Mesendoderm (in vitro differentiated cells): ENCODE data around the gene CAPN9.

ENCODE experiments used
- DNase-seq: peaks from one replicate; pipeline ENCODE4 v3.0.0; 2013
- H2AK5ac ChIP-seq: 2 replicates; pipeline ENCODE4 v1.6.1; 2013; ENCODE audit warnings: low read length, inconsistent platforms
- H2BK120ac ChIP-seq: 2 replicates; pipeline ENCODE4 v1.6.1; 2013; ENCODE audit warnings: low read depth, mild to moderate bottlenecking, low read length, moderate library complexity, mixed read lengths
- H2BK15ac ChIP-seq: replicated peaks from 2 replicates; pipeline ENCODE4 v1.6.1; 2013; ENCODE audit warnings: low read depth, mild to moderate bottlenecking, moderate library complexity
- H2BK5ac ChIP-seq: 2 replicates; pipeline ENCODE4 v1.6.1; 2013; ENCODE audit warnings: low read length, inconsistent platforms
- H3K18ac ChIP-seq: 2 replicates; pipeline ENCODE4 v1.6.1; 2013; ENCODE audit warnings: mild to moderate bottlenecking, low read length, mixed read lengths
- H3K23ac ChIP-seq: one replicate; pipeline ENCODE4 v1.6.1; 2013; ENCODE audit warnings: low read length
- H3K27ac ChIP-seq: 2 replicates; pipeline ENCODE4 v1.5.1; 2013; ENCODE audit warnings: low read depth, mild to moderate bottlenecking, inconsistent platforms, low read length, moderate library complexity
- H3K27me3 ChIP-seq: 2 replicates; pipeline ENCODE4 v1.6.1; 2013; ENCODE audit warnings: low read length, control low read depth, mild to moderate bottlenecking, inconsistent platforms; ENCODE audit not compliant: insufficient read depth, poor library complexity
- H3K36me3 ChIP-seq: 2 replicates; pipeline ENCODE4 v1.6.1; 2013; ENCODE audit warnings: low read length, inconsistent platforms; ENCODE audit not compliant: control insufficient read depth, insufficient read depth
- H3K4ac ChIP-seq: one replicate; pipeline ENCODE4 v1.6.1; 2013; ENCODE audit warnings: low read depth, mild to moderate bottlenecking, low read length, moderate library complexity
- H3K4me1 ChIP-seq: 2 replicates; pipeline ENCODE4 v1.6.1; 2013; ENCODE audit warnings: low read depth, low read length, inconsistent platforms; ENCODE audit not compliant: control insufficient read depth
- H3K4me2 ChIP-seq: 2 replicates; pipeline ENCODE4 v1.6.1; 2013; ENCODE audit warnings: low read length
- H3K4me3 ChIP-seq: 2 replicates; pipeline ENCODE4 v1.5.1; 2013; ENCODE audit warnings: mild to moderate bottlenecking, low read length
- H3K56ac ChIP-seq: one replicate; pipeline ENCODE4 v1.6.1; 2013; ENCODE audit warnings: low read length
- H3K79me1 ChIP-seq: 2 replicates; pipeline ENCODE4 v1.6.1; 2013; ENCODE audit warnings: low read length, inconsistent platforms
- H3K79me2 ChIP-seq: 2 replicates; pipeline ENCODE4 v1.6.1; 2013; ENCODE audit warnings: mild to moderate bottlenecking, low read length; ENCODE audit not compliant: control insufficient read depth, insufficient read depth
- H3K9ac ChIP-seq: 2 replicates; pipeline ENCODE4 v1.6.1; 2013; ENCODE audit warnings: low read length, inconsistent platforms
- H4K5ac ChIP-seq: one replicate; pipeline ENCODE4 v1.6.1; 2013; ENCODE audit warnings: low read length
- H4K8ac ChIP-seq: one replicate; pipeline ENCODE4 v1.6.1; 2013; ENCODE audit warnings: low read depth, mild to moderate bottlenecking, control low read depth, low read length, moderate library complexity
- WGBS: extraction: QIAGEN DNeasy Blood & Tissue Kit; methylation state at CpG from one replicate; pipeline ENCODE4 v1.1.7; 2013; ENCODE audit warnings: low lambda C conversion rate, missing lambda C conversion rate; ENCODE audit not compliant: insufficient coverage; ENCODE audit errors: extremely low coverage; 5-methylcytosine and 5-hydroxymethylcytosine counted together

The CAPN9 gene

GRCh38 chr1:230758709-230759368 is 11.7 kb downstream of the CAPN9 start:
- H3K9ac ChIP-seq, result no peak overlapping the region
- H4K5ac ChIP-seq, result no peak overlapping the region
- no peak overlapping the region for H3K4me2 ChIP-seq
- H2BK15ac ChIP-seq, result no peak overlapping the region
- H3K18ac ChIP-seq, result no peak overlapping the region
- no peaks in the 10 kb centered on the region for H3K79me1 ChIP-seq
- H4K8ac ChIP-seq, result no peak overlapping the region
- H3K4ac ChIP-seq, result no peak overlapping the region
- no peaks in the 10 kb centered on the region for H3K36me3 ChIP-seq
- no peak overlapping the region for H3K27ac ChIP-seq
- H2AK5ac ChIP-seq, result no peak overlapping the region
- H3K27me3 ChIP-seq, result no peaks in the 10 kb centered on the region
- WGBS, result no CpG with 5 or more reads among the region's 8 CpGs
- H2BK5ac ChIP-seq, result no peak overlapping the region
- H3K4me3 ChIP-seq, result no peak overlapping the region
- H3K56ac ChIP-seq, result no peak overlapping the region
- DNase-seq, result no peak
- H3K4me1 ChIP-seq, result no peaks in the 10 kb centered on the region
- no peak overlapping the region for H2BK120ac ChIP-seq
- H3K79me2 ChIP-seq, result no peaks in the 10 kb centered on the region
- no peak overlapping the region for H3K23ac ChIP-seq

- Histone ChIP-seq H4K8ac (no peak overlapping the region), H2BK15ac (no peak overlapping the region), H3K23ac (no peak overlapping the region), H3K18ac (no peak overlapping the region), H3K79me1 (no peaks in the 10 kb centered on the region), H3K56ac (no peak overlapping the region), H2AK5ac (no peak overlapping the region), H2BK5ac (no peak overlapping the region), H3K27ac (no peak overlapping the region), H4K5ac (no peak overlapping the region), H3K36me3 (no peaks in the 10 kb centered on the region), H3K4me2 (no peak overlapping the region), H2BK120ac (no peak overlapping the region), H3K27me3 (no peaks in the 10 kb centered on the region), H3K4ac (no peak overlapping the region), H3K4me1 (no peaks in the 10 kb centered on the region), H3K4me3 (no peak overlapping the region), H3K79me2 (no peaks in the 10 kb centered on the region), H3K9ac (no peak overlapping the region)
- no CpG with 5 or more reads among the region's 7 CpGs for WGBS
- DNase-seq, result no peak
These were observed 12.3 kb downstream of the CAPN9 start for GRCh38 chr1:230759369-230760065.

DNA sequence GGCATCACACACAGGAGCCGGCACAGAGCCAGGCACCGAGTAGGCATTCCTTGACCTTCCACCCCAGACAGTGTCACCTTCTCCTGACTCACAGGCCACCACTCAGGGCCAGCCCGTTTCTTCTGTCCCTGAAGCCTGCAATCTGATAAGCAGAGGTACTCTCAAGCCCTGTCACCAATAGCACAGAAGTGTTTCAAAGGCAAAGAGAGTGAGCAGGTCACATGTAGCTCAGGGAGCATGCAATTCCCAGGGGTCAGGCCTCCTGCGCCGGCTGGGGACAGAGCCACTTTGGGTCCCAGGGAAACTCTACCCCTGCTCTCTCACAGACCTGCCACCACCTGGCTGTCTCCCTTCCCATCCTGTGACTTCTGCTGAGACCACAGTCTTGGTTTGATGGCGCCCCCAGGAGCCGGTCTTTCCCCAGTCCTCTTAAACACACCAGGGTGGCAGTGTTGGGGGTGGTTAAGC is 13.2 kb downstream of the CAPN9 start:
- Histone ChIP-seq H3K36me3 (no peaks in the 10 kb centered on the region), H4K8ac (no peak overlapping the region), H3K79me2 (no peaks in the 10 kb centered on the region), H3K79me1 (no peaks in the 10 kb centered on the region), H3K56ac (no peak overlapping the region), H2BK15ac (no peak overlapping the region), H2AK5ac (no peak overlapping the region), H3K23ac (no peak overlapping the region), H3K4me2 (no peak overlapping the region), H4K5ac (no peak overlapping the region), H3K4ac (no peak overlapping the region), H3K18ac (no peak overlapping the region), H2BK5ac (no peak overlapping the region), H2BK120ac (no peak overlapping the region), H3K9ac (no peak overlapping the region), H3K4me3 (no peak overlapping the region), H3K27me3 (no peaks in the 10 kb centered on the region), H3K27ac (no peak overlapping the region), H3K4me1 (no peaks in the 10 kb centered on the region)
- WGBS, result no CpG with 5 or more reads among the region's 7 CpGs
- peak; percentile 50 for DNase-seq

- Histone ChIP-seq H3K4me1 (no peaks in the 10 kb centered on the region), H4K8ac (no peak overlapping the region), H3K79me2 (no peaks in the 10 kb centered on the region), H3K36me3 (no peaks in the 10 kb centered on the region), H3K27ac (no peak overlapping the region), H3K18ac (no peak overlapping the region), H3K27me3 (no peaks in the 10 kb centered on the region), H2AK5ac (no peak overlapping the region), H3K23ac (no peak overlapping the region), H3K4ac (no peak overlapping the region), H2BK120ac (no peak overlapping the region), H3K9ac (no peak overlapping the region), H3K4me2 (no peak overlapping the region), H2BK5ac (no peak overlapping the region), H3K56ac (no peak overlapping the region), H4K5ac (no peak overlapping the region), H2BK15ac (no peak overlapping the region), H3K79me1 (no peaks in the 10 kb centered on the region), H3K4me3 (no peak overlapping the region)
- no CpG with 5 or more reads among the region's 8 CpGs for whole genome bisulfite sequencing
- DNase-seq, result no peak
These were observed 14.4 kb downstream of the CAPN9 start for GRCh38 chr1:230761443-230762167.

DNA sequence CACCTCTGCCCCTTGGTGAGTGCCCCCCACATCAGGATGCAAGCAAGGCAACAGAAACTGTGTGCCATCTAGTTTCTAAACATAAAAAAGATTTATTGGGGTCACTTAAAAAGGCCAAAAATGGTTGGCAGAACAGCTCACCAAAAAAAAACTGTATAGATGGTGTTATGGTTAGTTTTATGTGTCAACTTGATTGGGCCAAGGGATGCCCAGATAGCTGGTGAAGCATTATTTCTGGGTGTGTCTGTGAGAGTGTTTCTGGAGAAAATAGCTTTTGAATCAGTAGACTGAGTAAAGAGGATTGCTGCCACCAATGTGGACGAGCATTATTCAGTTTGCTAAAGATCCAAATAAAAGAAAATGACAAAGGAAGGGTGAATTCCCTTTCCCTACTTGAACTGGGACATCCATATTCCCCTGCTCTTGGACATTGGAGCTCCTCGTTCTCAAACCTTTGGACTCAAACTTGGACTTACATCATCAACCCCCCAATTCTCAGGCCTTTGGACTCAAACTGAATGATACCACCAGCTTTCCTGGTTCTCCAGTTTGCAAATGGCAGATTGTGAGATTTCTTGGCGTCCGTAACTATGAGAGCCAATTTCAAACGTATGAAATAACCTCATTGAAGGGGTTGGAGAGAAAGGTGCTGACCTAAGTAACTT is 16.9 kb downstream of the CAPN9 start:
- no peak overlapping the region for H3K56ac ChIP-seq
- no peaks in the 10 kb centered on the region for H3K79me2 ChIP-seq
- H2BK5ac ChIP-seq, result no peak overlapping the region
- H3K36me3 ChIP-seq, result no peaks in the 10 kb centered on the region
- H2BK15ac ChIP-seq, result no peak overlapping the region
- H3K4me2 ChIP-seq, result no peak overlapping the region
- DNase-seq, result no peak
- no peak overlapping the region for H3K9ac ChIP-seq
- no peak overlapping the region for H2AK5ac ChIP-seq
- no peak overlapping the region for H2BK120ac ChIP-seq
- no peak overlapping the region for H3K4me3 ChIP-seq
- H3K18ac ChIP-seq, result no peak overlapping the region
- H4K8ac ChIP-seq, result no peak overlapping the region
- H3K4ac ChIP-seq, result no peak overlapping the region
- H3K4me1 ChIP-seq, result no peaks in the 10 kb centered on the region
- no peak overlapping the region for H3K27ac ChIP-seq
- H3K79me1 ChIP-seq, result no peaks in the 10 kb centered on the region
- no CpG with 5 or more reads among the region's 5 CpGs for WGBS
- no peak overlapping the region for H3K23ac ChIP-seq
- no peak overlapping the region for H4K5ac ChIP-seq
- no peaks in the 10 kb centered on the region for H3K27me3 ChIP-seq
